ENCODE measurements around the gene MGAT5B.

DNA sequence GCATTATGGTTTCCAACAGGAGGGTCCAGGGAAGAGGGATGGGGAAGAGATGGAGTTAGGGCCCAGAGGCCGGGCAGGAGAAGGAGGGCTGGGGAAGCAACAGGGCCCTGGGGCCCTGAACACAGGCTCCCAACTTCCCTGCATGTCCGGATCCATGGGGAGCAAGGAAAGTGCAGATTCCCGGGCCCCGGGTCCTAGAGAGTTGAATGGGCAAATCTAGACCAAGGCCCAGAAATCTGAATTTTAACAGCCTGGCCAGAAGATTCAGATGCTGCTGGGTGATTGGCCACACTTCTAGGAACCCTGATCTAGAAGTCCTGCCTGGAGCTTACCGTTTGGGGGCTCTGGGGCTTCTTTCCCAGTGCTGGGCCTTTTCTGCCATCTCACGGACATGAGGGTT, 13.2 kb downstream of the MGAT5B start:
- TF ChIP-seq, protein P1, sequence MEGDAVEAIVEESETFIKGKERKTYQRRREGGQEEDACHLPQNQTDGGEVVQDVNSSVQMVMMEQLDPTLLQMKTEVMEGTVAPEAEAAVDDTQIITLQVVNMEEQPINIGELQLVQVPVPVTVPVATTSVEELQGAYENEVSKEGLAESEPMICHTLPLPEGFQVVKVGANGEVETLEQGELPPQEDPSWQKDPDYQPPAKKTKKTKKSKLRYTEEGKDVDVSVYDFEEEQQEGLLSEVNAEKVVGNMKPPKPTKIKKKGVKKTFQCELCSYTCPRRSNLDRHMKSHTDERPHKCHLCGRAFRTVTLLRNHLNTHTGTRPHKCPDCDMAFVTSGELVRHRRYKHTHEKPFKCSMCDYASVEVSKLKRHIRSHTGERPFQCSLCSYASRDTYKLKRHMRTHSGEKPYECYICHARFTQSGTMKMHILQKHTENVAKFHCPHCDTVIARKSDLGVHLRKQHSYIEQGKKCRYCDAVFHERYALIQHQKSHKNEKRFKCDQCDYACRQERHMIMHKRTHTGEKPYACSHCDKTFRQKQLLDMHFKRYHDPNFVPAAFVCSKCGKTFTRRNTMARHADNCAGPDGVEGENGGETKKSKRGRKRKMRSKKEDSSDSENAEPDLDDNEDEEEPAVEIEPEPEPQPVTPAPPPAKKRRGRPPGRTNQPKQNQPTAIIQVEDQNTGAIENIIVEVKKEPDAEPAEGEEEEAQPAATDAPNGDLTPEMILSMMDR (conservative IDR thresholded peaks at IDR 0.05), result no peak
- no peak for TF ChIP-seq EZH2 (IDR thresholded peaks at IDR 0.05; ENCODE audit: low read depth)

Data from PC-9 (cell line).